ENCODE data around the gene TMEM250. TPM values are rescaled to one million over a fixed set of nuclear protein-coding genes. Genes with fewer than 3 reads are reported as not detected.

TMEM250 gene
- total and polyA plus RNA-seq, 9 of the 15 experiments (the other 6 are each of a cell fraction or from before 2014, with no cell fraction given) = 0.32 to 44.6 (median 12.2) TPM

DNA sequence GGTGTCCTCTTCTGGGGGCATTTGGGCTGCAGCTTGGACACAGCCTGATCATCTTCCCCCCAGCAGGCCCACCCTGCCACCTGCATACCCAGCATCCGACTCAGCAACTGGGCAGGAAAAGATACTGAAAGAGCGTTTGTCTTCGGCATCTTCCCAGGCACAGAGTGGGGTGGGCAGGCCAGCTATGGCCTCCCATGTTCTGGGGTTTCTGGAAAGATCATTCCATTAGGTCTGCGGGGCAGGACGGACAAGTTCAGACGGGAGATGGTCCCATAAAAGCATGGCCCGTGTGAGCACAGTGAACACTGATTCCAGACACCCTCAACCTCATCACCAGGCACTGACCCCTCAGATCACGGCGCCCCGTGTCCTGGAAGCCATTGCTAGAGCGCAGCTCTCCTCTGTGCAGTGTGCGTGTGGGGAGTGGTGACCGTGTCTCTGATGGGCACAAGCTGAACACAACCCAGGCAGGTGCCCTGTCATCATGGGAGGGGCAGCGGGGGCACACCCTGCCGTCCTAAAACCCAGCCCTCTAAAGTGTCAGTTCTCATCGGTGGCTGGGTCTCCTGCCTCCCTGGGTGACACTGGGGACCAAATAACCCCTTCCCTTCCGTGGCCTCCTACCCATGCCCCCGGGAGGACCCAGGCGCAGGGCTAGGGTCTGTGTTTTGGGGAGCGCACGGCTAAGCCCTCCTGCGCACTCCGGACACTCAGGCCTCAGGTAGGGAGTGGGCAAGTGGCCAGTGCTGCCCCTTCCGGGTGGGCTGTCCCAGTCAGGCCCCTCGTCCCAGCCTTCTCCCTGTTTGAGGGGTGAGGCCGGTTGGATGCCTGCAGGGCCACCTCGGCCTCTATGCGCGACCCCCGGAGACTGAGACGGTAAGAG is 13.2 kb upstream of the TMEM250 start:
- FAIRE-seq (no peak), ATAC-seq (no peak), DNase-seq (ENCODE audit: extremely low read depth in 1 of 4, low spot score in 3 of 4) (no peak)
- Histone ChIP-seq H3K9me3 (replicated peaks; ENCODE audit: control insufficient read depth, insufficient read depth, low read depth, low read length) (no peaks in the 10 kb centered on the region), H3K36me3 (ENCODE audit: control insufficient read depth, insufficient read depth, low read length) (no peaks in the 10 kb centered on the region), H3K4me2 (ENCODE audit: insufficient read depth, low read length) (no peak overlapping the region), H3K27ac (ENCODE audit: extremely low read depth, low read depth, low read length) (no peak overlapping the region), H3K27me3 (ENCODE audit: control insufficient read depth in 2 of 2, insufficient read depth in 2 of 2, low read length in 2 of 2) (peaks cover 51 to 83% of the 10 kb centered on the region in 2 experiments), H4K20me1 (replicated peaks; ENCODE audit: control insufficient read depth, insufficient read depth, low read length) (peaks cover 13% of the 10 kb centered on the region; the same call in 1 of the 2 replicates), H3K79me2 (ENCODE audit: control insufficient read depth, insufficient read depth, low read length) (no peaks in the 10 kb centered on the region), H3K9ac (ENCODE audit: insufficient read depth in 1 of 2, low read depth in 2 of 2, low read length in 2 of 2) (0 out of 4 replicates have a peak overlapping the region, but pooled peaks of 1 of the 2 experiments have one; percentile 26), H3K4me1 (replicated peaks in 1 of 2; ENCODE audit: control insufficient read depth in 2 of 2, insufficient read depth in 2 of 2, low read length in 2 of 2) (peaks cover 8 to 57% of the 10 kb centered on the region in 2 experiments), H2AFZ (ENCODE audit: low read depth, low read length) (no peak overlapping the region), H3K4me3 (no peak overlapping the region), H3K9me1 (ENCODE audit: control insufficient read depth, insufficient read depth, low read length) (no peaks in the 10 kb centered on the region)
- in situ Hi-C loops (cut with MboI) = no loop called here
- POLR2A ChIA-PET = interaction anchor here (0.6 kb wide), 2 partner anchors 298 to 571 kb away, joined by 3 to 4 read pairs; no protein-coding TSS in a partner anchor
- CTCF ChIA-PET (ENCODE audit: low intra/inter-chr PET ratio) = interaction anchor here (0.9 kb wide), 1 partner anchor 152 kb away, joined by 4 read pairs; no protein-coding TSS in a partner anchor
- TF ChIP-seq TEAD4 (IDR thresholded peaks at IDR 0.05; ENCODE audit: low read length) (no peak), TEAD4 (CRISPR knock-in tag; IDR thresholded peaks at IDR 0.05; ENCODE audit: borderline replicate concordance) (no peak), HDAC3 (IDR thresholded peaks at IDR 0.05; ENCODE audit: borderline replicate concordance, partially characterized antibody) (no peak), RBM14 (IDR thresholded peaks at IDR 0.05; ENCODE audit: borderline replicate concordance, insufficient read depth, low read depth, low read length) (no peak), ZC3H4 (CRISPR knock-in tag; IDR thresholded peaks at IDR 0.05; ENCODE audit: borderline replicate concordance) (no peak), FOXM1 (IDR thresholded peaks at IDR 0.05; ENCODE audit: low read depth) (no peak), FOXM1 (CRISPR knock-in tag; IDR thresholded peaks at IDR 0.05; ENCODE audit: low read depth) (no peak), XRCC5 (IDR thresholded peaks at IDR 0.05; ENCODE audit: low read depth, low read length) (no peak), SMAD4 (CRISPR knock-in tag; conservative IDR thresholded peaks at IDR 0.05) (no peak), ETV5 (CRISPR knock-in tag; IDR thresholded peaks at IDR 0.05; ENCODE audit: low read depth) (no peak), TSC22D4 (tag; IDR thresholded peaks at IDR 0.05) (no peak), FOS (IDR thresholded peaks at IDR 0.05; ENCODE audit: extremely low read depth, insufficient read length) (no peak), ZNF263 (CRISPR knock-in tag; IDR thresholded peaks at IDR 0.05; ENCODE audit: borderline replicate concordance) (no peak), GATA2 (CRISPR knock-in tag; IDR thresholded peaks at IDR 0.05) (no peak), GTF3C2 (IDR thresholded peaks at IDR 0.05; ENCODE audit: borderline replicate concordance, extremely low read depth, insufficient read length) (no peak), SREBF1 (IDR thresholded peaks at IDR 0.05; ENCODE audit: borderline replicate concordance, low read depth, low read length) (no peak)
- TF ChIP-seq, protein P1, sequence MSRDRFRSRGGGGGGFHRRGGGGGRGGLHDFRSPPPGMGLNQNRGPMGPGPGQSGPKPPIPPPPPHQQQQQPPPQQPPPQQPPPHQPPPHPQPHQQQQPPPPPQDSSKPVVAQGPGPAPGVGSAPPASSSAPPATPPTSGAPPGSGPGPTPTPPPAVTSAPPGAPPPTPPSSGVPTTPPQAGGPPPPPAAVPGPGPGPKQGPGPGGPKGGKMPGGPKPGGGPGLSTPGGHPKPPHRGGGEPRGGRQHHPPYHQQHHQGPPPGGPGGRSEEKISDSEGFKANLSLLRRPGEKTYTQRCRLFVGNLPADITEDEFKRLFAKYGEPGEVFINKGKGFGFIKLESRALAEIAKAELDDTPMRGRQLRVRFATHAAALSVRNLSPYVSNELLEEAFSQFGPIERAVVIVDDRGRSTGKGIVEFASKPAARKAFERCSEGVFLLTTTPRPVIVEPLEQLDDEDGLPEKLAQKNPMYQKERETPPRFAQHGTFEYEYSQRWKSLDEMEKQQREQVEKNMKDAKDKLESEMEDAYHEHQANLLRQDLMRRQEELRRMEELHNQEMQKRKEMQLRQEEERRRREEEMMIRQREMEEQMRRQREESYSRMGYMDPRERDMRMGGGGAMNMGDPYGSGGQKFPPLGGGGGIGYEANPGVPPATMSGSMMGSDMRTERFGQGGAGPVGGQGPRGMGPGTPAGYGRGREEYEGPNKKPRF (IDR thresholded peaks at IDR 0.05; ENCODE audit: low read depth, low read length) = no peak
- WGBS (ENCODE audit: insufficient coverage, low coverage, missing lambda C conversion rate) = 34% methylated on average over 24 of the region's 31 CpGs
- intact Hi-C loops (cut with micrococcal nuclease) = no loop called here
- BruUV-seq (replicated peaks) = no TSS peak
